Suppressor macrophage treated with lipopolysaccharide for 4 hours (primary cell): ENCODE data around the gene MYO1C.
"Not testable (repeated sequence)": the region's sequence is repeated elsewhere in the genome, so short reads cannot be mapped to it uniquely, and the experiment has no call there.

Source experiments
- DNase-seq: peaks from one replicate; pipeline ENCODE4 v3.0.0-alpha.2; 2020

Gene MYO1C

GRCh38 chr17:1492249-1493206 lies at the start of gene MYO1C:
TSS of gene MYO1C (minus strand) at chr17:1492686. CDS start at chr17:1492487, 199 bp downstream.
- DNase-seq, result no peak

- no peak for DNase-seq
Measured at GRCh38 chr17:1541367-1541904, 49.0 kb upstream of the MYO1C start.

GRCh38 chr17:1539811-1540210 lies 47.3 kb upstream of the MYO1C start:
- no peak for DNase-seq

- no peak for DNase-seq
Measured at GRCh38 chr17:1535737-1536136, 43.3 kb upstream of the MYO1C start.

GRCh38 chr17:1533661-1534325 lies 41.3 kb upstream of the MYO1C start:
- DNase-seq, result no peak

- peak; percentile 25 for DNase-seq
Measured at GRCh38 chr17:1532836-1533602, 40.5 kb upstream of the MYO1C start.

- DNase-seq, result no peak
Measured at GRCh38 chr17:1529863-1530262, 37.4 kb upstream of the MYO1C start.

- not testable (repeated sequence) for DNase-seq
Measured at GRCh38 chr17:1526876-1527275, 34.4 kb upstream of the MYO1C start.

- DNase-seq, result no peak
Measured at GRCh38 chr17:1522626-1523025, 30.1 kb upstream of the MYO1C start.

GRCh38 chr17:1521086-1521640 lies 28.7 kb upstream of the MYO1C start:
- no peak for DNase-seq

- no peak for DNase-seq
Measured at GRCh38 chr17:1519678-1520077, 27.2 kb upstream of the MYO1C start.

GRCh38 chr17:1518410-1518809 lies 25.9 kb upstream of the MYO1C start:
- no peak for DNase-seq

- DNase-seq, result peak; percentile 99
Measured at GRCh38 chr17:1516388-1517161, 24.1 kb upstream of the MYO1C start, which contains the start of gene INPP5K. TSS of gene INPP5K (minus strand) at chr17:1516612. CDS start at chr17:1516499, 113 bp downstream.

GRCh38 chr17:1515640-1516387 lies 23.3 kb upstream of the MYO1C start:
- DNase-seq, result peak; percentile 79

GRCh38 chr17:1512351-1512750 lies 19.9 kb upstream of the MYO1C start:
- no peak for DNase-seq

- DNase-seq, result no peak
Measured at GRCh38 chr17:1511756-1512321, 19.4 kb upstream of the MYO1C start.

- DNase-seq, result no peak
Measured at GRCh38 chr17:1511290-1511689, 18.8 kb upstream of the MYO1C start.

- DNase-seq, result peak; percentile 59
Measured at GRCh38 chr17:1509290-1509881, 16.9 kb upstream of the MYO1C start.

- not testable (repeated sequence) for DNase-seq
Measured at GRCh38 chr17:1508709-1509108, 16.2 kb upstream of the MYO1C start.

- no peak for DNase-seq
Measured at GRCh38 chr17:1506649-1507267, 14.3 kb upstream of the MYO1C start.
